MM.1S (cell line): Measurements from ENCODE around the gene TSPAN9.

Experiments used
- DNase-seq: peaks from one replicate; pipeline ENCODE4 v3.0.0-alpha.2; 2015
- H2AFZ ChIP-seq: fragments of 300-600 bp; sonication (generic); 2 replicates; pipeline ENCODE4 v1.6.0; 2016; ENCODE audit warnings: antibody characterized with exemption, low read length
- H3F3A ChIP-seq: fragments of 300-600 bp; sonication (generic); 2 replicates; pipeline ENCODE4 v1.6.1; 2016; ENCODE audit warnings: mild to moderate bottlenecking, antibody characterized with exemption, low read length, moderate library complexity, mixed read lengths; ENCODE audit not compliant: insufficient read depth
- H3K27ac ChIP-seq: fragments of 300-600 bp; sonication (generic); 2 replicates; pipeline ENCODE4 v1.5.1; 2016; ENCODE audit warnings: mild to moderate bottlenecking, low read length
- H3K27me3 ChIP-seq: fragments of 300-600 bp; sonication (generic); replicated peaks from 2 replicates; pipeline ENCODE4 v1.6.0; 2016; ENCODE audit warnings: low read length; ENCODE audit not compliant: insufficient read depth
- H3K36me3 ChIP-seq: fragments of 300-600 bp; sonication (generic); replicated peaks from 2 replicates; pipeline ENCODE4 v1.6.1; 2016; ENCODE audit warnings: mild to moderate bottlenecking, low read length, mixed read lengths; ENCODE audit not compliant: insufficient read depth
- H3K4me1 ChIP-seq: fragments of 300-600 bp; sonication (generic); 2 replicates; pipeline ENCODE4 v1.6.1; 2016; ENCODE audit warnings: low read length, mixed read lengths
- H3K4me2 ChIP-seq: fragments of 300-600 bp; sonication (generic); 2 replicates; pipeline ENCODE4 v1.6.0; 2016; ENCODE audit warnings: low read depth, low read length
- H3K4me3 ChIP-seq: fragments of 300-600 bp; sonication (generic); 2 replicates; pipeline ENCODE4 v1.5.1; 2016; ENCODE audit warnings: low read length, mixed read lengths
- H3K79me2 ChIP-seq: fragments of 300-600 bp; sonication (generic); 2 replicates; pipeline ENCODE4 v1.6.1; 2016; ENCODE audit warnings: mixed run types, low read length, mixed read lengths
- H3K9ac ChIP-seq: fragments of 300-600 bp; sonication (generic); 2 replicates; pipeline ENCODE4 v1.6.1; 2016; ENCODE audit warnings: low read length, mixed read lengths
- H3K9me2 ChIP-seq: fragments of 300-600 bp; sonication (generic); replicated peaks from 2 replicates; pipeline ENCODE4 v1.6.1; 2016; ENCODE audit warnings: mild to moderate bottlenecking, low read length, mixed read lengths; ENCODE audit not compliant: insufficient read depth
- H3K9me3 ChIP-seq: fragments of 300-600 bp; sonication (generic); replicated peaks from 2 replicates; pipeline ENCODE4 v1.6.1; 2016; ENCODE audit warnings: mild to moderate bottlenecking, low read length, mixed read lengths; ENCODE audit not compliant: insufficient read depth
- H4K20me1 ChIP-seq: fragments of 300-600 bp; sonication (generic); 2 replicates; pipeline ENCODE4 v1.6.1; 2016; ENCODE audit warnings: mild to moderate bottlenecking, low read length, moderate library complexity, mixed read lengths; ENCODE audit not compliant: insufficient read depth
- CTCF ChIP-seq: fragments of 300-600 bp; sonication (generic); IDR thresholded peaks from 2 replicates; pipeline ENCODE4 v1.5.1; 2016; ENCODE audit warnings: antibody characterized with exemption, low read length, mixed read lengths
- EZH2 ChIP-seq: fragments of 300-600 bp; sonication (generic); optimal IDR thresholded peaks from 2 replicates; pipeline ENCODE3; 2017; ENCODE audit warnings: low read depth, mild to moderate bottlenecking, antibody characterized with exemption, low read length, mixed read lengths
- EZH2phosphoT487 ChIP-seq: fragments of 300-600 bp; sonication (generic); IDR thresholded peaks from 2 replicates; pipeline ENCODE4 v1.6.1; 2018; ENCODE audit warnings: antibody characterized with exemption, low read length

The TSPAN9 gene

DNA sequence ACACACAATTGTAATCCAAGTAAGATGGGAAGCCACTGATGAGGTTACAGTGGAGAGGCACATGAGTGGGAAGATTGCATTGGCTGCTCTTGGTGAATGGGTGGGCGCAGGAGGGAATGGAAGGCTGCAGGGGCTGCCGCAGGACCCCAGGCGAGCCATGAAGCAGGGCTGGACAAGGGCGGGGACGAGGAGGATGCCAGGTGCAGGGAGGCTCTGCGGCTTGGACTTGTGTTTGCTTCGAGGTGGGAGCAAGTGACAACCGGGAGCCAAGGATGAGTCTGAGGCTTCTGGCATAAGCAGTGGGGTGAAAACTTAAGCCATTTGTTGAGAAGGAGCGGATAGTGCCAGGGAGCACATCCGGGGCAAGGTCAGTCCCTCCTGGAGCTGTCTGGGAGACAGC, 115.0 kb downstream of the TSPAN9 start:
- no peaks in the 10 kb centered on the region for H3F3A ChIP-seq
- no peak overlapping the region for H3K27ac ChIP-seq
- peaks cover 93% of the 10 kb centered on the region for H3K27me3 ChIP-seq
- H3K9me2 ChIP-seq: no peaks in the 10 kb centered on the region
- no peaks in the 10 kb centered on the region for H3K79me2 ChIP-seq
- no peaks in the 10 kb centered on the region for H3K4me1 ChIP-seq
- no peaks in the 10 kb centered on the region for H3K9me3 ChIP-seq
- no peak for TF ChIP-seq EZH2
- no peak for TF ChIP-seq EZH2phosphoT487
- no peak for TF ChIP-seq CTCF
- H3K9ac ChIP-seq: no peak overlapping the region
- no peak for DNase-seq
- H3K4me2 ChIP-seq: no peak overlapping the region
- H4K20me1 ChIP-seq: no peaks in the 10 kb centered on the region
- no peak overlapping the region for H2AFZ ChIP-seq
- H3K36me3 ChIP-seq: no peaks in the 10 kb centered on the region
- H3K4me3 ChIP-seq: no peak overlapping the region

- Histone ChIP-seq H4K20me1 (no peaks in the 10 kb centered on the region), H3K9me3 (no peaks in the 10 kb centered on the region)
Observed at GRCh38 chr12:3193131-3193530, 116.0 kb downstream of the TSPAN9 start.

DNA sequence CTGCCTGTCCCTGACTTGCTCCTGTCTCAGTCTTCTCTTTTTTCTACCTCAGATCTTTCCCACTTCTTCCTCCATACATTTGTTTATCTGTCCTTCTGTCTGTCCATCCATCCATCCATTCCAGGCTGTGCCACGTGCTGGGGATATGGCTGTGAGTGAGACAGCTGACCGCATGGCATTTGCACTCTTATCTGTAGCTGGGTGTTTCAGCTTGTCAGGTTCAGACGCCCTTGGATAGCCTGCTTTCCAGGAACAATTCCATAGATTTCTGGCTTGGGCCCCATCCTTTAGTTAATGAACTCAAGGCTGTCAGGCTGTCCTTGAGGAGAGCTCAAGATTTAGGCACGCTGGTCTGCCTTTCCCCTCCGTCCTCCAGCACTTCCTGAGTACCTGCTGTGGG, 116.6 kb downstream of the TSPAN9 start:
- TF ChIP-seq EZH2: no peak
- no peak for TF ChIP-seq CTCF
- TF ChIP-seq EZH2phosphoT487: no peak
- no peaks in the 10 kb centered on the region for H3K4me1 ChIP-seq
- H3K27me3 ChIP-seq: peaks cover 82% of the 10 kb centered on the region

More at GRCh38 chr12:3193131-3193530, 116.0 kb downstream of the TSPAN9 start:
- H3K9me2 ChIP-seq: no peaks in the 10 kb centered on the region
- H3K27ac ChIP-seq: no peak overlapping the region
- H3K4me3 ChIP-seq: no peak overlapping the region
- H3K79me2 ChIP-seq: no peaks in the 10 kb centered on the region
- H3F3A ChIP-seq: no peaks in the 10 kb centered on the region
- no peak overlapping the region for H2AFZ ChIP-seq
- TF ChIP-seq CTCF (no peak), EZH2 (no peak), EZH2phosphoT487 (no peak)
- H3K4me1 ChIP-seq: no peaks in the 10 kb centered on the region
- DNase-seq: no peak
- no peak overlapping the region for H3K9ac ChIP-seq
- H3K4me2 ChIP-seq: no peak overlapping the region
- H3K27me3 ChIP-seq: peaks cover 85% of the 10 kb centered on the region
- H3K36me3 ChIP-seq: no peaks in the 10 kb centered on the region

More for the DNA sequence above, 116.6 kb downstream of the TSPAN9 start:
- Histone ChIP-seq H3F3A (no peaks in the 10 kb centered on the region), H2AFZ (no peak overlapping the region), H3K9me3 (no peaks in the 10 kb centered on the region), H4K20me1 (no peaks in the 10 kb centered on the region), H3K36me3 (no peaks in the 10 kb centered on the region), H3K9me2 (no peaks in the 10 kb centered on the region), H3K4me3 (no peak overlapping the region), H3K9ac (no peak overlapping the region), H3K4me2 (no peak overlapping the region), H3K27ac (no peak overlapping the region), H3K79me2 (no peaks in the 10 kb centered on the region)
- no peak for DNase-seq
